Measurements from ENCODE around the gene RPS27L.

RPS27L gene

DNA sequence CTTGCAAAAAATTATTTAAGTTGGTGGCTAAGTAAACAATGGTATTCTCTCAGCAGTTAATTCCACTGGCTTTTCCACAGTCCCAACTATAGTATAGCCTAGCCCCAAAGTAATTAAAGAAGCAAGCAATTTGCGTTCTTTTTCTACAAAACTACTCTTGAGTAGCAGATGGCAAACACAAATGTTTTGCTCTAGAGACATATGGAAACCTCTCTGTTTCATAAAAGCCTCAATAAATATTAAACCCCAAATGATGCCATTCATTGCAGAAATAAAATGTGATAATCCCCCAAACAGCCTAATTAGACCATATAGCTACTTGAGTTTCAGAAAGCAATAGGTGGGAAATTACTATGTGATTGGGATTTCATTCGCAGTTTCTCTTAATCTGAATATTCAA lies 23.5 kb upstream of the RPS27L start:
- Histone ChIP-seq H3K36me3 (ENCODE audit: control insufficient read depth, insufficient read depth, low read length) (no peaks in the 10 kb centered on the region), H3K27me3 (ENCODE audit: control insufficient read depth, insufficient read depth, low read length) (no peaks in the 10 kb centered on the region), H3K9ac (ENCODE audit: low read length) (no peak overlapping the region), H3K27ac (ENCODE audit: low read depth, low read length) (no peak overlapping the region), H3K4me1 (ENCODE audit: control insufficient read depth, insufficient read depth, low read length) (no peaks in the 10 kb centered on the region), H3K4me3 (ENCODE audit: low read length) (no peak overlapping the region)

DNA sequence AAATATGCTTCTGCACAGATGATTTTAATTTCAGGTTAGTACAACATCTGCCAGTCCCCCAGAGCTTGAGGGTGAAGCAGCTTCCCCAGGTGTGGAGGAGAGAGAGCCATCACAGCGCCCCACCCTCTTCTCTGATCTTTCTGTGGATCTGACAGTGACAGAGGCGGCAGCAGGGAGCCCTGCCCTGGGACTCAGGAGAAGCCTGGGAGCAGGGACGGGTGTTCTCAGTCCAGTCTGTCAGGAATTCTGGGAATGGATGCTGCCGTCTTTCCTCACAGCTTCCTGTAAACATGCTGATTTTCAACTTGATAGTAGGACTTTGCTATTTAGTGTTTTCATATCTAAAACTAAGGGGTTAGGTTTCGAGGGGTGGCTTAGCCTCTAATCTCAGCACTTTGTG lies 20.8 kb upstream of the RPS27L start:
- Histone ChIP-seq H3K27ac (ENCODE audit: low read depth, low read length) (no peak overlapping the region), H3K36me3 (ENCODE audit: control insufficient read depth, insufficient read depth, low read length) (no peaks in the 10 kb centered on the region), H3K9ac (ENCODE audit: low read length) (no peak overlapping the region), H3K4me3 (ENCODE audit: low read length) (no peak overlapping the region), H3K4me1 (ENCODE audit: control insufficient read depth, insufficient read depth, low read length) (no peaks in the 10 kb centered on the region), H3K27me3 (ENCODE audit: control insufficient read depth, insufficient read depth, low read length) (no peaks in the 10 kb centered on the region)

DNA sequence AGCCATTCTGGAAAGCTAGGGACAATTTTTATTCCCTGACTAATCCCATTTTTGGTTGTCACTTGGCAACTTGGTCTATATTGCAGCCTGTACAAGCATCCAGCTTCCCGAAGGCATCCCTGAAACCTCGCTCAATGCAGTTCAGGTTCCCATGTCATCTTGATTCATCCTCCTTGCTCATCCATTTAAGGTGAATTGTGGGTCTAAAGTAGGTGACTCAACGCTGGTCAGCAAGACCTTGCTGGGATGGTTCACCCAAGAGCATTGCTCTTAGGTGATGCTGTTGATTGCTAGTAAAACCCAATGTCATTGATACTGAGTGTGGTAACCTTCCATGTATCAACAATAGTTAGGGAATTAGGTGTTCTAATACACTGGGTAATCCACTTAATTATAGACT lies 19.0 kb upstream of the RPS27L start:
- H3K9ac ChIP-seq (ENCODE audit: low read length) = no peak overlapping the region
- no peaks in the 10 kb centered on the region for H3K36me3 ChIP-seq (ENCODE audit: control insufficient read depth, insufficient read depth, low read length)
- no peak overlapping the region for H3K27ac ChIP-seq (ENCODE audit: low read depth, low read length)
- no peak overlapping the region for H3K4me3 ChIP-seq (ENCODE audit: low read length)
- no peaks in the 10 kb centered on the region for H3K27me3 ChIP-seq (ENCODE audit: control insufficient read depth, insufficient read depth, low read length)
- H3K4me1 ChIP-seq (ENCODE audit: control insufficient read depth, insufficient read depth, low read length) = no peaks in the 10 kb centered on the region

DNA sequence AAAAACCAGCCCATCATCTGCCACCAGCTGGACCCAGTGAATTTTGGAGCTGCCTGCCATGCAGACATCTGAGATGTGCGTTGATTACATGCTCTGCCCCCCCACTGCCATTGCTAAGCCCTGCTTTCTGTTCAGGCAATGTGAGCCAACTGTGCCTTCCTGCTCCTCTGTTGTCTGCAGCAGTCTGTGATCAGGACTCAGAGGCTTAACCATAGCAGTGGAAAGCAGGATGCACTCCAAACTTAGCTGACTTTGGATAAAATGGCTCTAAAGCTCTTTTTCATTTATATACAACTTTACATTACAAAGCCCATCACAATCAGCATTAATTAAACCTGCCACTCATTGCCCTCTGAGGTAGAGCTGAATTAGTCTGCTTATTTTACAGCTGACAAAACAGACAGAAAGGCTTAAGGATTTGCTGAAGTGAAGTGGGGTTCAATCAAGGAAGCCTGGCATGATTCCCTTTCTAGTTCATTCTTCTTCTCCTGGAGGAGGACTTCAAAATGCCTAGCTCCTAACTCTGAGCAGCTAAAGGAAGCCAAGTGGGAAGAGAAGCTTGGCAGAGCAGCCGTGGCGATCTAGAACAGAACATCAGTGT lies 15.7 kb upstream of the RPS27L start:
- Histone ChIP-seq H3K4me1 (ENCODE audit: control insufficient read depth, insufficient read depth, low read length) (no peaks in the 10 kb centered on the region), H3K9ac (ENCODE audit: low read length) (no peak overlapping the region), H3K27me3 (ENCODE audit: control insufficient read depth, insufficient read depth, low read length) (no peaks in the 10 kb centered on the region), H3K4me3 (ENCODE audit: low read length) (no peak overlapping the region), H3K27ac (ENCODE audit: low read depth, low read length) (no peak overlapping the region), H3K36me3 (ENCODE audit: control insufficient read depth, insufficient read depth, low read length) (no peaks in the 10 kb centered on the region)

DNA sequence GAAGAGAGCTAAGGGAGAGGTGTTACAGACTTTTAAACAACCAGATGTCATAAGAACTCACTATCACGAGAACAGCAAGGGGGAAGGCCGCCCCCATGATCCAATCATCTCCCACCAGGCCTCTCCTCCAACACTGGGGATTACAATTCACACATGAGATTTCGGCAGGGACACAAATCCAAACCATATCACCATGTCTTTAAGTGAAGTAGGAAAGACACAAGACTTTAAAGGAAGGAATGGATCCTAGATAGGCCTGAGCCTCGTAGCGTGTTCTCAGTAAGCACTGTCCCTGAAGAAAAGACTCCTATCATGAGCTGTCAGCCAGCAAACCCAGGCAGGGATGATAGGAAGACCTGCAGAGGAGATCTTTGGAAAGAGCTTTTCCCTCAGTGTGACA lies 15.1 kb upstream of the RPS27L start:
- H3K36me3 ChIP-seq (ENCODE audit: control insufficient read depth, insufficient read depth, low read length) = no peaks in the 10 kb centered on the region
- no peak overlapping the region for H3K4me3 ChIP-seq (ENCODE audit: low read length)
- no peak overlapping the region for H3K27ac ChIP-seq (ENCODE audit: low read depth, low read length)
- no peaks in the 10 kb centered on the region for H3K27me3 ChIP-seq (ENCODE audit: control insufficient read depth, insufficient read depth, low read length)
- H3K9ac ChIP-seq (ENCODE audit: low read length) = no peak overlapping the region
- no peaks in the 10 kb centered on the region for H3K4me1 ChIP-seq (ENCODE audit: control insufficient read depth, insufficient read depth, low read length)

DNA sequence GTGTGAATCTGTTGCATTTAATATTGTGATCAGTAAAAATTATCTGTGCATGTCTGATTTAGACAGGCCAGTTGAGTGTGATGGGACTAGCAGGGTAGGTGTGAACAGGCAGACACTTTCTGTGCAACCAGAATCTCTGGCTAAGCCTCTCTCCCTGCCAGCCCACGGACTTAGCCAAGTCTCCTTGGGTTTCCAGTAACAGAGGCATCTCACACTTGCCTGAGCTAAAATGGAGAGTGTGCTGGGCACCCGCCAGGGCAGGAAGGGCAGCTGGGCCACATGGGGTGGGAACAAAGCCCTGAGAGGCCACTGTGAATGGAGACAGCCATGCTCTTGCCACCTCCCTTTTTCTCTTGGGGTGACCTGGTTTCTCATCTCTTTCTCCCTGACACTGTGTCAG lies 12.5 kb upstream of the RPS27L start:
- H3K27me3 ChIP-seq (ENCODE audit: control insufficient read depth, insufficient read depth, low read length) = no peaks in the 10 kb centered on the region
- no peak overlapping the region for H3K27ac ChIP-seq (ENCODE audit: low read depth, low read length)
- H3K4me3 ChIP-seq (ENCODE audit: low read length) = no peak overlapping the region
- H3K36me3 ChIP-seq (ENCODE audit: control insufficient read depth, insufficient read depth, low read length) = no peaks in the 10 kb centered on the region
- no peaks in the 10 kb centered on the region for H3K4me1 ChIP-seq (ENCODE audit: control insufficient read depth, insufficient read depth, low read length)
- H3K9ac ChIP-seq (ENCODE audit: low read length) = no peak overlapping the region

DNA sequence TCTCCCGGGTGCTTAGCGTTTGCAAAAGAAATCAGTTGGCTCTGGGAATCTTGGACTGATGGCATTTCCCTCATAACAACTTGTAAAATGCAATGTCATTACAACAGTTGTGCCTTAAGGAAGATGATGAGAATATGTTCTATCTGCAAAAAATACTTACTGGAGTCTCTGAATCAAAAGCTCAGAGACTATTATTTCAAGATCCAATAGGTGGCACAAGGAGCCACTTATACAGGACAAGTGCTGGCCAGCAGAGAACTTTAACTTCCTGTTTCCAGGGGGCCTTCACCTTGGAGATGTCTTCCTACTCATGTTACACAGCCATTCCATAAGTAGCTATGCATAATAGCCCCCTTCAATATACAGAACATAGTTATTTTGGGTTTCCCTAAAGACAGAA lies 8.9 kb upstream of the RPS27L start:
- H3K27me3 ChIP-seq (ENCODE audit: control insufficient read depth, insufficient read depth, low read length) = no peaks in the 10 kb centered on the region
- H3K27ac ChIP-seq (ENCODE audit: low read depth, low read length) = no peak overlapping the region
- no peaks in the 10 kb centered on the region for H3K36me3 ChIP-seq (ENCODE audit: control insufficient read depth, insufficient read depth, low read length)
- H3K9ac ChIP-seq (ENCODE audit: low read length) = no peak overlapping the region
- H3K4me1 ChIP-seq (ENCODE audit: control insufficient read depth, insufficient read depth, low read length) = no peaks in the 10 kb centered on the region
- no peak overlapping the region for H3K4me3 ChIP-seq (ENCODE audit: low read length)

DNA sequence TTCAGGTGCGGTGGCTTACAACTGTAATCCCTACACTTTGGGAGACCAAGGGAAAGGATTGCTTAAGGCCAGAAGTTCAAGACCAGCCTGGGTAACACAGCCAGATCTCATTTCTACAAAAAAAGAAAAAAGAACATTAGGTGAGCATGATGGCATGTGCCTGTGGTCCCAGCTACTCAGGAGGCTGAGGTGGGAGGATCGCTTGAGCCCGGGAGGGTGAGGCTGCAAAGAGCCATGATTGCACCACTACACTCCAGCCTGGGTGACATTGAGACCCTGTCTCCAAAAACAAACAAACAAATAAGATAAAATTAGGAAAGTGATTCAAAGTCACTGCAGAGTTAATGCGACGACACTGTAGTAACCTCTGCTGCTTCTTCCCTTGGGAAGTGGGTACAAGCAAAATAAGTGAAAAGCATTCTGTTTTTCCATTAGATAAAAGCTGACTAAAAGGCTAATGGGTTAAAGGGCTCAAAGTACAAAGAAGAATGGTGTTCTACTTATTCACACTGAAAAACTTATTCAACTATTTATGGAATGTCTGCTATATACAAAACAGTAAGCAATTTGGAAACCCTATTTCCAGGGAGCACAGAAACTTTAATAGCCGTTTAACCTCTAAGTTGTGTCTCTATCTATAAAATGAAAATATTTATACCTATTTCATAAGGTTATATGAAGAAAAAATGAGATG lies 8.0 kb upstream of the RPS27L start:
- Histone ChIP-seq H3K27me3 (ENCODE audit: control insufficient read depth, insufficient read depth, low read length) (no peaks in the 10 kb centered on the region), H3K4me1 (ENCODE audit: control insufficient read depth, insufficient read depth, low read length) (no peaks in the 10 kb centered on the region), H3K27ac (ENCODE audit: low read depth, low read length) (no peak overlapping the region), H3K36me3 (ENCODE audit: control insufficient read depth, insufficient read depth, low read length) (no peaks in the 10 kb centered on the region), H3K9ac (ENCODE audit: low read length) (no peak overlapping the region), H3K4me3 (ENCODE audit: low read length) (no peak overlapping the region)

DNA sequence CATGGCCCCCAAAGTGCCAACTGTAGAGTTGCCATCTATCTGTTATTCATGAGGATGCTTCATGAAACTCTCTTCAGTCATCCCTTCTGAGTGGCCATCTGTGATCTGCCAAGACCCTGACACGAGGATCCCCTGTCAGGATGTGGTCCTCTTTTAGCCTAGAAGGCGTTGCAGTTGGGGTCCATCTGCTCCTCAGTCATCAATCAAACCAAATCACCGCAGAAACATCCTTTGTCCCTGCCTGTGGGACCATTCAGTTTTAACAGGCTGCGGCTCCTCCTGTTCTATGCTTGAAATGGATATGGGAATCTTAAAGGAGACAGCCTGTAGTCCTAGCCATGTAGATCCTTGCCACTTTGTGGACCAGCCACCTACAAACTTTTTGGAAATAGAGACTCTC lies 5.9 kb upstream of the RPS27L start:
- Histone ChIP-seq H3K4me3 (ENCODE audit: low read length) (no peak overlapping the region), H3K9ac (ENCODE audit: low read length) (no peak overlapping the region), H3K36me3 (ENCODE audit: control insufficient read depth, insufficient read depth, low read length) (no peaks in the 10 kb centered on the region), H3K27ac (ENCODE audit: low read depth, low read length) (no peak overlapping the region), H3K4me1 (ENCODE audit: control insufficient read depth, insufficient read depth, low read length) (no peaks in the 10 kb centered on the region), H3K27me3 (ENCODE audit: control insufficient read depth, insufficient read depth, low read length) (no peaks in the 10 kb centered on the region)

DNA sequence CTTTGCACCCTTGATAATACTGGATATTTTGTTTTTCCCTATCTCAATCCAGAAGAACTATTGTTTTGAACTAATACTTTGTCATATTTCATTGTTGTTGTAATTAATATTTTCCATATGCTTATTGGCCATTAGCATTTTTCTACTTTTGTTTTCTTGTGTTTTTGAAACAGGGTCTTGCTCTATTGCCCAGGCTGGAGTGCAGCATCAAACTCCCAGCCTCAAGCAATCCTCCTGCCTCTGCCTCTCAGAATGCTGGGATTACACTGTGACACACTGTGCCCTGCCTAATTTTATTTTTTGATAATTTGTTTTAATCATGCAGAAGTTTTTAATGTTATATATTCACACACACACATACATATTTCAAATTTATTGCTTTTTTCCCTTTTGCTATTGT lies 3.4 kb upstream of the RPS27L start:
- H3K4me3 ChIP-seq (ENCODE audit: low read length) = no peak overlapping the region
- H3K4me1 ChIP-seq (ENCODE audit: control insufficient read depth, insufficient read depth, low read length) = no peaks in the 10 kb centered on the region
- no peaks in the 10 kb centered on the region for H3K27me3 ChIP-seq (ENCODE audit: control insufficient read depth, insufficient read depth, low read length)
- no peak overlapping the region for H3K27ac ChIP-seq (ENCODE audit: low read depth, low read length)
- no peak overlapping the region for H3K9ac ChIP-seq (ENCODE audit: low read length)
- no peaks in the 10 kb centered on the region for H3K36me3 ChIP-seq (ENCODE audit: control insufficient read depth, insufficient read depth, low read length)

DNA sequence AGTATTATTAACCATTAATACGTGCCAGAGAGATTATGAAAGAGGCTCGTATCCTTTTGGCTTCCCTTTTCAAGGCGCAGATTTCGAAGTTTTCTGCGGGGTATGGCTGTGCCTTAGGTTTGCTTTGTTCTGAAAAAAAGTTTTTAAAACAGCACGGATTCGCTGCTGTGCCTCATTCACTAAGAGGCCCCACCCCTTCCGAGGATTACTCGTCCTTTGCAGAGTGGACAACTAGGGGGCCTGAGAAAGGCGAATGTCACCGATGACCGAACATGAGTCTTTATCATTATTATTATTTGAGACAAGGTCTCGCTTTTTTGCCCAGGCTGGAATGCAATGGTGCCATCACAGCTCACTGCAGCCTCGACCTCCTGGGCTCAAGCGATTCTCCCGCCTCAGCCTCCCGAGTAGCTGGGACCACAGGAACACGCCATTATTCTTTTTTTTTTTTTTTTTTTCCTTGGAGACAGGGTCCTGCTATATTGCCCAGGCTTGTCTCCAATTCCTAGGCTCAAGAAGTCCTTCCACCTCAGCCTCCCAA lies 684 bp upstream of the RPS27L start:
- Histone ChIP-seq H3K4me3 (ENCODE audit: low read length) (peak overlapping the region; percentile 95), H3K27ac (ENCODE audit: low read depth, low read length) (peak overlapping the region; percentile 92), H3K9ac (ENCODE audit: low read length) (peak overlapping the region; percentile 98), H3K27me3 (ENCODE audit: control insufficient read depth, insufficient read depth, low read length) (no peaks in the 10 kb centered on the region), H3K36me3 (ENCODE audit: control insufficient read depth, insufficient read depth, low read length) (peaks cover 2% of the 10 kb centered on the region), H3K4me1 (ENCODE audit: control insufficient read depth, insufficient read depth, low read length) (peaks cover 3% of the 10 kb centered on the region)

DNA sequence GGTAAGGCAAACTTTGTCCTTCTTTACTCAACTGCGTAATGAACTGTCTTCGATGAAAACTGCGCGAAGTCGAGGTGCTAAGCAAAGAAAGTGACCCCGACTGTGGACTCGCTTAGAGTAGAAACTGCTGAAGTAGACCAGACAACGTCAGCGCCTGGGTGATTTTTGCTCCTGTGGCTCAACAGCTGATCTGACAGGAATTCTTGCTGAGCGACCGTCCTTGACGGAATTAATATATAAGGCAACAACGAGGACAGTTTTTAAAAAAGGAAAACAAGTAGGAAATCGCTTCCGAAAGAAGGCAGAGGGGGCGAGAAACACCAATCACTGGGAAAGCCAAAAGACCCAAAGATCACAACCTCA lies 541 bp downstream of the RPS27L start:
- H3K27me3 ChIP-seq (ENCODE audit: control insufficient read depth, insufficient read depth, low read length) = no peaks in the 10 kb centered on the region
- peak overlapping the region; percentile 95 for H3K4me3 ChIP-seq (ENCODE audit: low read length)
- H3K36me3 ChIP-seq (ENCODE audit: control insufficient read depth, insufficient read depth, low read length) = peaks cover 6% of the 10 kb centered on the region
- H3K9ac ChIP-seq (ENCODE audit: low read length) = peak overlapping the region; percentile 98
- peak overlapping the region; percentile 92 for H3K27ac ChIP-seq (ENCODE audit: low read depth, low read length)
- H3K4me1 ChIP-seq (ENCODE audit: control insufficient read depth, insufficient read depth, low read length) = peaks cover 3% of the 10 kb centered on the region

DNA sequence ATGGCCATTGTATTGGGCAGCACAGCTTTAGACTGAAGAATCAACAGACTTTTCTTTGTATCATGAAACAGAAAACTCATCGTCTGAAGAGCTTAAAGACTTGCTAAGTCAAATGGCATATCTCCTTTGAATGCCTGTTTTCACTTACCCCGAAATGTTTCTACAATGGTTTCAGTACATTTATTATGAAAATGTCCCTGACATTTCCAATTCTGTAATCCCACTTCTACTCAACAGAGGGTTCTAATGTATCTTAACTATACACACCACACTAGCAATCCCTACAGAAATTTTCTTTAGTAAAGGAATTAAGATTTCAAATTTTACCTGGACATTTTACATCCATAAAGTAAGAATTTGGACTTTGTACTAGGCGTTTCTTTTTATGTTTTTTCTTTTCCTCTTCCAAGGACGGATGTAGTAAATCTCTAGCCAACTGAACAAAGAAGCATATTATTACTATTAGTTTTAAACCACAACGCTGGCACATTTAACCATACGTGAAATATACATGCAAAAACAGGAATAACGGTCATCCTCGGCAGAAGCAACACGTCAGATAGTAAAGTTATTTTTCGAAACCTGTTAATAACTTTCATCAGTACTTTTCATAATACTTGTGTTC lies 1.1 kb downstream of the RPS27L start:
- H3K36me3 ChIP-seq (ENCODE audit: control insufficient read depth, insufficient read depth, low read length) = peaks cover 6% of the 10 kb centered on the region
- H3K4me3 ChIP-seq (ENCODE audit: low read length) = peak overlapping the region; percentile 95
- no peaks in the 10 kb centered on the region for H3K27me3 ChIP-seq (ENCODE audit: control insufficient read depth, insufficient read depth, low read length)
- peak overlapping the region; percentile 98 for H3K9ac ChIP-seq (ENCODE audit: low read length)
- peaks cover 3% of the 10 kb centered on the region for H3K4me1 ChIP-seq (ENCODE audit: control insufficient read depth, insufficient read depth, low read length)
- peak overlapping the region; percentile 92 for H3K27ac ChIP-seq (ENCODE audit: low read depth, low read length)

Data from rectal smooth muscle tissue (tissue), 1 donor.